ENCODE data around the gene CREBBP.

CREBBP gene

GRCh38 chr16:3856367-3857141 lies 24.0 kb downstream of the CREBBP start:
- no peaks in the 10 kb centered on the region for H3K27me3 ChIP-seq (ENCODE audit: control insufficient read depth in 1 of 2, insufficient read depth in 1 of 2, low read length in 2 of 2)
- no peak overlapping the region for H2AK5ac ChIP-seq (ENCODE audit: low read length, severe bottlenecking)
- peaks cover 6% of the 10 kb centered on the region for H3K4me1 ChIP-seq (ENCODE audit: control insufficient read depth, insufficient read depth, low read depth, low read length)
- no peak overlapping the region for H4K8ac ChIP-seq (ENCODE audit: low read length)
- no peak overlapping the region for H2BK12ac ChIP-seq (ENCODE audit: low read length in 2 of 2)
- H3K4me3 ChIP-seq (ENCODE audit: insufficient read depth in 1 of 2, low read depth in 1 of 2, low read length in 2 of 2) = no peak overlapping the region
- H3K18ac ChIP-seq (ENCODE audit: low read depth in 1 of 2, low read length in 2 of 2) = peak overlapping the region in 1 of 2 experiments; percentile 16
- H3K79me1 ChIP-seq (replicated peaks; ENCODE audit: low read length, poor library complexity, severe bottlenecking) = peaks cover 4% of the 10 kb centered on the region
- no peak overlapping the region for H2BK15ac ChIP-seq (ENCODE audit: low read depth, poor library complexity, severe bottlenecking)
- no peak overlapping the region for H3K4me2 ChIP-seq (ENCODE audit: low read length, poor library complexity, severe bottlenecking)
- no peak overlapping the region for H3K23ac ChIP-seq (ENCODE audit: low read length in 2 of 2)
- no peak for DNase-seq
- H2BK5ac ChIP-seq (ENCODE audit: low read depth, low read length, poor library complexity, severe bottlenecking) = no peak overlapping the region
- WGBS = 96% methylated on average over 4 of the region's 6 CpGs
- no peaks in the 10 kb centered on the region for H3K9me3 ChIP-seq (ENCODE audit: control insufficient read depth, low read length)
- H3K36me3 ChIP-seq (ENCODE audit: control insufficient read depth in 1 of 2, insufficient read depth in 2 of 2, low read depth in 1 of 2, low read length in 2 of 2) = peaks cover 0 to 6% of the 10 kb centered on the region in 2 experiments
- no peak overlapping the region for H2BK120ac ChIP-seq (ENCODE audit: low read depth, low read length)
- H3K27ac ChIP-seq (ENCODE audit: low read length, poor library complexity, severe bottlenecking) = no peak overlapping the region
- no peak overlapping the region for H3K4ac ChIP-seq (ENCODE audit: low read depth in 1 of 2, low read length in 2 of 2)
- H3K14ac ChIP-seq (ENCODE audit: low read length in 2 of 2) = no peak overlapping the region
- no peak overlapping the region for H4K91ac ChIP-seq (ENCODE audit: low read length)
- H3K9ac ChIP-seq (ENCODE audit: low read length) = no peak overlapping the region
- no peak overlapping the region for H2AFZ ChIP-seq (ENCODE audit: low read depth, low read length)

DNA sequence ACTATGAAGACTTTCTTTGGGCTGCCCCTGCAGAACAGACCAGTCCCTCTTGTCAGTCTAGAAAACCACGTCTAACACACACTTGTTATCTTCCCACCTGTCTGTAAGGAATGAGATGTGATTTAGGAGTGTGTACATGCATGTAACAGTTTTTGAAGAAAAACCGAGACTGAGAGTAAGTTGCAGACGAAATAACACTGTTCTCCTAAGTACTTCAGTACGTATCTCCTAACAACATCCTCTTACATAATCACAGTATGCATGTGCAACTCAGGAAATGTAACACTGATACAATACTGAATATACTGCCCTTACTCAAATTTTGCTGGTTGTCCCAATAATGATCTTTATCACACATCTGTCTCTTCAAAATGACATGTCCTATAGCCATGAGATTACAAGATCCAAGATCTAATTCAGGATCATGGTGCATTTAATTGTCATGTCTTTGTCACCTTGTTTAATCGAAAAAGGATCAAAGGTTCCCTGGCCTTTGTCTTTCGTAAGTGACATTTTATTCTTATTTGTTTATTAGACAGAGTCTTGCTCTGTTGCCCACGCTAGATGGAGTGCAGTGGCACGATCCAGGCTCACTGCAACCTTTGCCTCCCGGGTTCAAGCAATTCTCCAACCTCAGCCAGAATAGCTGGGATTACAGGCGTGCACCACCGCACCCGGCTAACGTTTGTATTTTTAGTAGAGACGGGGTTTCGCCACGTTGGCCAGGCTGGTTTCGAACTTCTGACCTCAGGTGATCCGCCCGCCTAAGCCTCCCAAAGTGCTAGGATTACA lies 25.6 kb downstream of the CREBBP start:
- Histone ChIP-seq H2AFZ (ENCODE audit: low read depth, low read length) (no peak overlapping the region), H3K4me2 (ENCODE audit: low read length, poor library complexity, severe bottlenecking) (no peak overlapping the region), H3K4me3 (ENCODE audit: insufficient read depth in 1 of 2, low read depth in 1 of 2, low read length in 2 of 2) (no peak overlapping the region), H3K79me1 (replicated peaks; ENCODE audit: low read length, poor library complexity, severe bottlenecking) (peaks cover 12% of the 10 kb centered on the region), H2AK5ac (ENCODE audit: low read length, severe bottlenecking) (no peak overlapping the region), H2BK15ac (ENCODE audit: low read depth, poor library complexity, severe bottlenecking) (no peak overlapping the region), H4K8ac (ENCODE audit: low read length) (no peak overlapping the region), H3K23ac (ENCODE audit: low read length in 2 of 2) (no peak overlapping the region), H3K4ac (ENCODE audit: low read depth in 1 of 2, low read length in 2 of 2) (no peak overlapping the region), H3K27me3 (ENCODE audit: control insufficient read depth in 1 of 2, insufficient read depth in 1 of 2, low read length in 2 of 2) (no peaks in the 10 kb centered on the region), H3K36me3 (ENCODE audit: control insufficient read depth in 1 of 2, insufficient read depth in 2 of 2, low read depth in 1 of 2, low read length in 2 of 2) (peaks cover 9 to 14% of the 10 kb centered on the region in 2 experiments), H2BK5ac (ENCODE audit: low read depth, low read length, poor library complexity, severe bottlenecking) (no peak overlapping the region), H2BK120ac (ENCODE audit: low read depth, low read length) (no peak overlapping the region), H3K14ac (ENCODE audit: low read length in 2 of 2) (no peak overlapping the region), H4K91ac (ENCODE audit: low read length) (no peak overlapping the region), H2BK12ac (ENCODE audit: low read length in 2 of 2) (no peak overlapping the region), H3K18ac (ENCODE audit: low read depth in 1 of 2, low read length in 2 of 2) (no peak overlapping the region), H3K9me3 (ENCODE audit: control insufficient read depth, low read length) (no peaks in the 10 kb centered on the region), H3K4me1 (ENCODE audit: control insufficient read depth, insufficient read depth, low read depth, low read length) (peaks cover 7% of the 10 kb centered on the region), H3K9ac (ENCODE audit: low read length) (no peak overlapping the region), H3K27ac (ENCODE audit: low read length, poor library complexity, severe bottlenecking) (no peak overlapping the region)
- 85% methylated on average over 18 of the region's 19 CpGs for WGBS
- peak; percentile 43 for DNase-seq

- Histone ChIP-seq H3K4ac (ENCODE audit: low read depth in 1 of 2, low read length in 2 of 2) (no peak overlapping the region), H3K79me1 (replicated peaks; ENCODE audit: low read length, poor library complexity, severe bottlenecking) (peaks cover 14% of the 10 kb centered on the region), H2BK120ac (ENCODE audit: low read depth, low read length) (no peak overlapping the region), H3K23ac (ENCODE audit: low read length in 2 of 2) (no peak overlapping the region), H3K9ac (ENCODE audit: low read length) (no peak overlapping the region), H3K27ac (ENCODE audit: low read length, poor library complexity, severe bottlenecking) (no peak overlapping the region), H3K4me2 (ENCODE audit: low read length, poor library complexity, severe bottlenecking) (no peak overlapping the region), H2BK12ac (ENCODE audit: low read length in 2 of 2) (peak overlapping the region in 1 of 2 experiments; percentile 59), H3K4me3 (ENCODE audit: insufficient read depth in 1 of 2, low read depth in 1 of 2, low read length in 2 of 2) (no peak overlapping the region), H2AFZ (ENCODE audit: low read depth, low read length) (no peak overlapping the region), H3K36me3 (ENCODE audit: control insufficient read depth in 1 of 2, insufficient read depth in 2 of 2, low read depth in 1 of 2, low read length in 2 of 2) (peaks cover 20 to 39% of the 10 kb centered on the region in 2 experiments), H4K91ac (ENCODE audit: low read length) (peak overlapping the region; percentile 25), H3K27me3 (ENCODE audit: control insufficient read depth in 1 of 2, insufficient read depth in 1 of 2, low read length in 2 of 2) (no peaks in the 10 kb centered on the region), H2AK5ac (ENCODE audit: low read length, severe bottlenecking) (no peak overlapping the region), H3K14ac (ENCODE audit: low read length in 2 of 2) (peak overlapping the region in 1 of 2 experiments; percentile 78), H2BK15ac (ENCODE audit: low read depth, poor library complexity, severe bottlenecking) (no peak overlapping the region), H4K8ac (ENCODE audit: low read length) (no peak overlapping the region), H3K18ac (ENCODE audit: low read depth in 1 of 2, low read length in 2 of 2) (peak overlapping the region; percentile 10 to 40), H2BK5ac (ENCODE audit: low read depth, low read length, poor library complexity, severe bottlenecking) (no peak overlapping the region), H3K9me3 (ENCODE audit: control insufficient read depth, low read length) (no peaks in the 10 kb centered on the region), H3K4me1 (ENCODE audit: control insufficient read depth, insufficient read depth, low read depth, low read length) (peaks cover 16% of the 10 kb centered on the region)
- 72% methylated on average over 10 of the region's 10 CpGs for WGBS
- DNase-seq = no peak
Measured at GRCh38 chr16:3850544-3850899, 30.0 kb downstream of the CREBBP start.
